PC-3 (cell line): Measurements from ENCODE around the gene STX12. TPM values are rescaled to one million over a fixed set of nuclear protein-coding genes. Genes with fewer than 3 reads are reported as not detected.
"Not testable (repeated sequence)": the region's sequence is repeated elsewhere in the genome, so short reads cannot be mapped to it uniquely, and the experiment has no call there.

Experiments used
- ATAC-seq: fragments of 200-7000 bp; cut with Tn5 transposase; 2 replicates; pipeline ENCODE4 v1.9.1; 2020; ENCODE audit warnings: mild to moderate bottlenecking, moderate library complexity
- BruUV-seq: library from RNA; stranded (reverse); fragments of 400-500 nt; replicated peaks from 2 replicates; lab custom pipeline; 2021; lab: Mats Ljungman, UMichigan
- CTCF ChIA-PET: fragments of 300-600 bp; sonication (Branson Sonifier 250); formaldehyde crosslinking; loops from one replicate; lab custom pipeline; 2022; ENCODE audit warnings: antibody characterized with exemption; lab: Charles Lee
- POLR2A ChIA-PET: fragments of 300-600 bp; sonication (Branson Sonifier 250); formaldehyde crosslinking; loops from one replicate; lab custom pipeline; 2022; ENCODE audit warnings: antibody characterized with exemption; ENCODE audit not compliant: unreplicated experiment; lab: Charles Lee
- DNase-seq: peaks from one replicate; pipeline ENCODE4 v3.0.0-alpha.2; 2015
- H2AFZ ChIP-seq: fragments of 300-600 bp; sonication (generic); 2 replicates; pipeline ENCODE4 v1.6.0; 2016; ENCODE audit warnings: antibody characterized with exemption, low read length
- H3F3A ChIP-seq: fragments of 300-600 bp; sonication (generic); one replicate; pipeline ENCODE4 v1.6.0; 2017; ENCODE audit warnings: antibody characterized with exemption, low read length, control low read depth, mild to moderate bottlenecking; ENCODE audit not compliant: unreplicated experiment
- H3K27ac ChIP-seq: fragments of 300-600 bp; sonication (generic); 2 replicates; pipeline ENCODE4 v1.5.1; 2016; ENCODE audit warnings: mild to moderate bottlenecking, low read length
- H3K27me3 ChIP-seq: fragments of 300-600 bp; sonication (generic); 2 replicates; pipeline ENCODE4 v1.6.1; 2016; ENCODE audit warnings: low read length, mixed read lengths
- H3K36me3 ChIP-seq: fragments of 300-600 bp; sonication (generic); 2 replicates; pipeline ENCODE4 v1.6.1; 2016; ENCODE audit warnings: low read depth, mixed run types, low read length, mixed read lengths
- H3K4me1 ChIP-seq: fragments of 300-600 bp; sonication (generic); 2 replicates; pipeline ENCODE4 v1.5.1; 2016; ENCODE audit warnings: low read length; ENCODE audit not compliant: insufficient read depth
- H3K4me2 ChIP-seq: fragments of 300-600 bp; sonication (generic); 2 replicates; pipeline ENCODE4 v1.6.0; 2016; ENCODE audit warnings: low read length
- H3K4me3 ChIP-seq: fragments of 300-600 bp; sonication (generic); 2 replicates; pipeline ENCODE4 v1.5.1; 2016; ENCODE audit warnings: mild to moderate bottlenecking, low read length, mixed read lengths
- H3K79me2 ChIP-seq: fragments of 300-600 bp; sonication (generic); 2 replicates; pipeline ENCODE4 v1.6.1; 2017; ENCODE audit warnings: low read length, mixed read lengths
- H3K9ac ChIP-seq: fragments of 300-600 bp; sonication (generic); 2 replicates; pipeline ENCODE4 v1.6.0; 2016; ENCODE audit warnings: mild to moderate bottlenecking, low read length
- H3K9me2 ChIP-seq: fragments of 300-600 bp; sonication (generic); replicated peaks from 2 replicates; pipeline ENCODE4 v1.6.1; 2016; ENCODE audit warnings: mixed run types, low read length, mixed read lengths
- H3K9me3 ChIP-seq: fragments of 300-600 bp; sonication (generic); 2 replicates; pipeline ENCODE4 v1.6.1; 2016; ENCODE audit warnings: low read length, mixed read lengths
- H4K20me1 ChIP-seq: fragments of 300-600 bp; sonication (generic); 2 replicates; pipeline ENCODE4 v1.6.1; 2016; ENCODE audit warnings: low read length, mixed read lengths
- EZH2 ChIP-seq: fragments of 300-600 bp; sonication (generic); IDR thresholded peaks from one replicate; pipeline ENCODE4 v1.6.1; 2017; ENCODE audit warnings: antibody characterized with exemption, mild to moderate bottlenecking, low read length; ENCODE audit not compliant: unreplicated experiment
- EZH2phosphoT487 ChIP-seq: fragments of 300-600 bp; sonication (generic); IDR thresholded peaks from 2 replicates; pipeline ENCODE4 v1.6.1; 2018; ENCODE audit warnings: mild to moderate bottlenecking, antibody characterized with exemption, low read length, borderline replicate concordance
- intact Hi-C: fragments of 100-400 bp; cut with micrococcal nuclease; formaldehyde crosslinking; loops from 2 replicates; pipeline ENCODE4 v1.9.0; 2023
- total RNA-seq: library from RNA; depleted of rRNA; stranded (reverse); fragments of >200 nt; gene quantifications from 2 replicates; pipeline ENCODE4 v1.2.3, GENCODE V29; 2014
- TF ChIP-seq, protein P1 (sequence below): fragments of 300-600 bp; sonication (generic); conservative IDR thresholded peaks from 2 replicates; pipeline ENCODE4 v1.5.1; 2017; ENCODE audit warnings: antibody characterized with exemption, low read depth, mild to moderate bottlenecking, low read length

The STX12 gene
- total RNA-seq, 1 experiment from 2014 or later = 28.5 TPM

DNA sequence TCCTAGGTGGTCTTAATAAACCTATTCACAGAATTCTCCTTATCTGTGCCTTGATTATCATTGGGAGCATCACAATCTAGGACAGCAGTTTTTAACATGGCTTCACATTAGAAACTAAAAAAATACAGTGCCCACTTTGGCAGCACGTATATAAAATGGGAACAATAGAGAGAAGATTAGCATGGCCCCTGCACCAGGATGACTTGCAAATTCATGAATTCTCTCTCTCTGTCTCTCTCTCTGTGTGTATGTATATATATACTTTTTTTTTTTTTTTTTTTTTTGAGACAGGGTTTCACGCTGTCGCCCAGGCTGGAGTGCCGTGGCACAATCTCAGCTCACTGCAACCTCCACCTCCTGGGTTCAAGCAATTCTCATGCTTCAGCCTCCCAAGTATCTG, 51.4 kb downstream of the STX12 start:
- H3K4me1 ChIP-seq = no peaks in the 10 kb centered on the region
- H3K27me3 ChIP-seq = no peaks in the 10 kb centered on the region
- intact Hi-C loops = no loop called here
- no peak overlapping the region for H3K27ac ChIP-seq
- H3K9me2 ChIP-seq = no peaks in the 10 kb centered on the region
- ChIA-PET CTCF (no interaction called here), POLR2A (no interaction called here)
- no peak overlapping the region for H2AFZ ChIP-seq
- H3K36me3 ChIP-seq = no peaks in the 10 kb centered on the region
- BruUV-seq = no TSS peak
- H3K79me2 ChIP-seq = no peaks in the 10 kb centered on the region
- H3K9ac ChIP-seq = no peak overlapping the region
- DNase-seq (no peak), ATAC-seq (no peak)
- H3F3A ChIP-seq = no peaks in the 10 kb centered on the region
- no peak overlapping the region for H3K4me3 ChIP-seq
- H3K9me3 ChIP-seq = no peaks in the 10 kb centered on the region
- no peaks in the 10 kb centered on the region for H4K20me1 ChIP-seq
- no peak for TF ChIP-seq EZH2phosphoT487
- no peak for TF ChIP-seq EZH2
- TF ChIP-seq, protein P1, sequence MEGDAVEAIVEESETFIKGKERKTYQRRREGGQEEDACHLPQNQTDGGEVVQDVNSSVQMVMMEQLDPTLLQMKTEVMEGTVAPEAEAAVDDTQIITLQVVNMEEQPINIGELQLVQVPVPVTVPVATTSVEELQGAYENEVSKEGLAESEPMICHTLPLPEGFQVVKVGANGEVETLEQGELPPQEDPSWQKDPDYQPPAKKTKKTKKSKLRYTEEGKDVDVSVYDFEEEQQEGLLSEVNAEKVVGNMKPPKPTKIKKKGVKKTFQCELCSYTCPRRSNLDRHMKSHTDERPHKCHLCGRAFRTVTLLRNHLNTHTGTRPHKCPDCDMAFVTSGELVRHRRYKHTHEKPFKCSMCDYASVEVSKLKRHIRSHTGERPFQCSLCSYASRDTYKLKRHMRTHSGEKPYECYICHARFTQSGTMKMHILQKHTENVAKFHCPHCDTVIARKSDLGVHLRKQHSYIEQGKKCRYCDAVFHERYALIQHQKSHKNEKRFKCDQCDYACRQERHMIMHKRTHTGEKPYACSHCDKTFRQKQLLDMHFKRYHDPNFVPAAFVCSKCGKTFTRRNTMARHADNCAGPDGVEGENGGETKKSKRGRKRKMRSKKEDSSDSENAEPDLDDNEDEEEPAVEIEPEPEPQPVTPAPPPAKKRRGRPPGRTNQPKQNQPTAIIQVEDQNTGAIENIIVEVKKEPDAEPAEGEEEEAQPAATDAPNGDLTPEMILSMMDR = no peak
- H3K4me2 ChIP-seq = no peak overlapping the region

GRCh38 chr1:27829339-27829960, 56.4 kb downstream of the STX12 start:
- H3K9me2 ChIP-seq, H3K27ac ChIP-seq, H3K4me3 ChIP-seq, ATAC-seq, H4K20me1 ChIP-seq, CTCF ChIA-PET, POLR2A ChIA-PET, H3K9me3 ChIP-seq, BruUV-seq, H3K27me3 ChIP-seq, H2AFZ ChIP-seq, H3F3A ChIP-seq, DNase-seq, intact Hi-C loops: not testable (repeated sequence)
- H3K36me3 ChIP-seq = peaks cover 15% of the 10 kb centered on the region
- H3K79me2 ChIP-seq = peaks cover 38% of the 10 kb centered on the region
- H3K4me1 ChIP-seq = peaks cover 19% of the 10 kb centered on the region
- H3K4me2 ChIP-seq = peak overlapping the region; percentile 86; the same call in 1 of the 2 replicates
- peak overlapping the region; percentile 99; the same call in 1 of the 2 replicates for H3K9ac ChIP-seq

GRCh38 chr1:27830621-27831440, 57.8 kb downstream of the STX12 start, which contains the start of gene PPP1R8:
TSS of gene PPP1R8 (plus strand) at chr1:27830782. CDS start at chr1:27830836, 54 bp downstream.
- H3K27me3 ChIP-seq = no peaks in the 10 kb centered on the region
- ATAC-seq (peak; percentile 99), DNase-seq (peak; percentile 98)
- H4K20me1 ChIP-seq = peaks cover 8% of the 10 kb centered on the region
- H3K79me2 ChIP-seq = peaks cover 52% of the 10 kb centered on the region
- H3K9me2 ChIP-seq = no peaks in the 10 kb centered on the region
- CTCF ChIA-PET = no interaction called here
- POLR2A ChIA-PET = interaction anchor here (0.5 to 1.5 kb wide), 8 partner anchors 13 to 464 kb away, joined by 3 to 12 read pairs (median 4); partner anchors contain the start of genes FAM76A, IFI6, MAP3K6 and STX12
- peaks cover 19% of the 10 kb centered on the region for H3K4me1 ChIP-seq
- no peaks in the 10 kb centered on the region for H3F3A ChIP-seq
- peak within 1 kb of the TSS; percentile 92 for H2AFZ ChIP-seq
- intact Hi-C loops = loop anchor here (5.0 kb wide), 1 partner anchor 159 kb away; the partner anchor contains the start of gene IFI6
- H3K27ac ChIP-seq = peak within 1 kb of the TSS; percentile 55
- H3K4me2 ChIP-seq = peak within 1 kb of the TSS; percentile 86
- TF ChIP-seq, protein P1 = no peak
- TF ChIP-seq EZH2 = no peak
- no peaks in the 10 kb centered on the region for H3K9me3 ChIP-seq
- BruUV-seq = TSS peak; percentile 50
- H3K9ac ChIP-seq = peak within 1 kb of the TSS; percentile 99
- peaks cover 17% of the 10 kb centered on the region for H3K36me3 ChIP-seq
- H3K4me3 ChIP-seq = peak within 1 kb of the TSS; percentile 95
